Measurements from ENCODE around the gene SLC35B2. TPM values are rescaled to one million over a fixed set of nuclear protein-coding genes. Genes with fewer than 3 reads are reported as not detected.

SLC35B2 gene
- total and polyA plus RNA-seq, 2 donors from 2014 or later: 45.1 to 49.5 TPM

- peak within 1 kb of the TSS; percentile 63 to 74 for H3K27ac ChIP-seq (ENCODE audit: low read depth in 2 of 2, low read length in 2 of 2)
- H3K4me3 ChIP-seq (ENCODE audit: low read length in 3 of 3): peak within 1 kb of the TSS; percentile 36 to 44 (median 43)
- H3K9me3 ChIP-seq (ENCODE audit: control insufficient read depth in 2 of 3, insufficient read depth in 1 of 3, low read length in 3 of 3): no peaks in the 10 kb centered on the region
- H3K27me3 ChIP-seq (ENCODE audit: control insufficient read depth, insufficient read depth, low read length): no peaks in the 10 kb centered on the region
- H3K36me3 ChIP-seq (ENCODE audit: control insufficient read depth in 2 of 3, insufficient read depth in 3 of 3, low read length in 3 of 3): no peaks in the 10 kb centered on the region
- DNase-seq: peak; percentile 82 to 93 (median 85)
- no peak for FAIRE-seq
- H3K4me1 ChIP-seq (ENCODE audit: control insufficient read depth in 2 of 3, insufficient read depth in 2 of 3, low read depth in 1 of 3, low read length in 3 of 3): peaks cover 0 to 30% (median 15%) of the 10 kb centered on the region in 3 donors
- intact Hi-C loops (cut with DNase I): no loop called here
- TF ChIP-seq, protein P1, sequence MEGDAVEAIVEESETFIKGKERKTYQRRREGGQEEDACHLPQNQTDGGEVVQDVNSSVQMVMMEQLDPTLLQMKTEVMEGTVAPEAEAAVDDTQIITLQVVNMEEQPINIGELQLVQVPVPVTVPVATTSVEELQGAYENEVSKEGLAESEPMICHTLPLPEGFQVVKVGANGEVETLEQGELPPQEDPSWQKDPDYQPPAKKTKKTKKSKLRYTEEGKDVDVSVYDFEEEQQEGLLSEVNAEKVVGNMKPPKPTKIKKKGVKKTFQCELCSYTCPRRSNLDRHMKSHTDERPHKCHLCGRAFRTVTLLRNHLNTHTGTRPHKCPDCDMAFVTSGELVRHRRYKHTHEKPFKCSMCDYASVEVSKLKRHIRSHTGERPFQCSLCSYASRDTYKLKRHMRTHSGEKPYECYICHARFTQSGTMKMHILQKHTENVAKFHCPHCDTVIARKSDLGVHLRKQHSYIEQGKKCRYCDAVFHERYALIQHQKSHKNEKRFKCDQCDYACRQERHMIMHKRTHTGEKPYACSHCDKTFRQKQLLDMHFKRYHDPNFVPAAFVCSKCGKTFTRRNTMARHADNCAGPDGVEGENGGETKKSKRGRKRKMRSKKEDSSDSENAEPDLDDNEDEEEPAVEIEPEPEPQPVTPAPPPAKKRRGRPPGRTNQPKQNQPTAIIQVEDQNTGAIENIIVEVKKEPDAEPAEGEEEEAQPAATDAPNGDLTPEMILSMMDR (IDR thresholded peaks at IDR 0.05; ENCODE audit: borderline replicate concordance, extremely low read depth, insufficient read depth): no peak
- peak within 1 kb of the TSS in 2 of 3 donors; percentile 51 to 55 for H3K9ac ChIP-seq (ENCODE audit: low read length in 3 of 3)
Measured at GRCh38 chr6:44223319-44224028, 33.9 kb downstream of the SLC35B2 start, which contains the start of gene SLC29A1. SLC29A1 (plus strand) TSS chr6:44223595; CDS start chr6:44227314, 3,719 bp downstream.

DNA sequence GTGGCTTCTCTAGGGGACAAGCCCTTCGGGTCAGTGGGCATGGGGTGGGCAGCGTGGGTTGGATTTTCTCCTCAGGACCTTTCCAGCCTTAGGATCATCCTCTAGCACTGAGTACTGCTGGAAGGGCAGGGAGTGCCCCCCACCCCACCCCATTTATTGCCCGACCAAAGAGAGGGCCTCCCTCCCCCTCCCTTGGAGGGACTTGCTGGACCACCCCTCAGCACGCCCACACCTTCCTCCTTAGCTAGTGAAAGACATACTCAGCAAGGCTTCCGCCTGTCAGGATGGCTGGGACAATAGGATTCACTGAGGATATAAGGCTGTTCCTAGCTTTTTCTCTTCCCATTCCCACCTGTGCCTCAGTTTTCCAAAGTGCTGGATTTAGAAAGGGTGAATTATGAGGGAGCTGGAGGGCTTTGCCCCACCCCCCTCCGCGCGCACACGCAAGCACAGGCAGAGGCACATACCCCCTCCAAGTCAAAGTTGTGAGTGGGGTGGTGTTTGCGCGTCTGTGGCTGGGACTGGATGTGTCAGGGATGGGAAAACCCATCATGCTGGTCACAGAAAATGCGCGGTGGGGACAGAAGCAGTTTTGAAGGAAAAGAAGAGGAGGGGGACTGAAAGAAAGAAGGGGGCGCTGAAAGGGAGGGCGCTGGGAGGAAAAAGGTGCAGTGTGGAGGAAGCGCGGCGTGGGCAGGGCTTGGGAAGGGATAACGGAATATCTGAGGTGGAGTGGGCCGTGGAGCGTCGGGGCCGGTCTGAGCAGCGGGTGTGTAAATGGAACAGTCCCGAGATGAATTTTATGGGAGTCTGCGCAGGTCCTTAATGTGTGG is 34.6 kb downstream of the SLC35B2 start:
- Histone ChIP-seq H3K4me3 (ENCODE audit: low read length in 3 of 3) (peak overlapping the region in 2 of 3 donors; percentile 30 to 39), H3K9me3 (ENCODE audit: control insufficient read depth in 2 of 3, insufficient read depth in 1 of 3, low read length in 3 of 3) (no peaks in the 10 kb centered on the region), H3K27ac (ENCODE audit: low read depth in 2 of 2, low read length in 2 of 2) (peak overlapping the region; percentile 63 to 74), H3K36me3 (ENCODE audit: control insufficient read depth in 2 of 3, insufficient read depth in 3 of 3, low read length in 3 of 3) (no peaks in the 10 kb centered on the region), H3K27me3 (ENCODE audit: control insufficient read depth, insufficient read depth, low read length) (no peaks in the 10 kb centered on the region), H3K9ac (ENCODE audit: low read length in 3 of 3) (peak overlapping the region in 2 of 3 donors; percentile 51 to 55), H3K4me1 (ENCODE audit: control insufficient read depth in 2 of 3, insufficient read depth in 2 of 3, low read depth in 1 of 3, low read length in 3 of 3) (peaks cover 0 to 35% (median 16%) of the 10 kb centered on the region in 3 donors)
- FAIRE-seq: no peak
- TF ChIP-seq, protein P1 (IDR thresholded peaks at IDR 0.05; ENCODE audit: borderline replicate concordance, extremely low read depth, insufficient read depth): no peak
- intact Hi-C loops (cut with DNase I): no loop called here
- DNase-seq: peak in 2 of 5 donors; percentile 39 to 65

DNA sequence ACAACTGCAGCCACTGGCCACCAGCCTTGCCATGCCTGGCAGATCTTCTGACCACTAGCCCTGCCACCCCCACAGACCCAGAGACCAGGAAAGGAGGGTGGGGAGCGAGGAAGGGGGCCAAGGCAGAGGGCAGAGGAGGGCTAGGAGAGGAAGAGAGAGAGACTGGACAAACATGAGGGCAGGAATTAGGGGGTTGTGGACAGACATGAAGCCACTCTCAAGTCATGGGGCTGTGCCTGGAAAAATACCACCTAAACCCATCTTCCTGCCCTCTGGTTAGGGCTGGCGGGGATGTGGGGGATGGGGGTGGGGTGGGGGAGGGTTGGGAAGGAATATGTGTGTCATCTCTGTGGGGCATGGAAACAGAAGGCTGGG is 35.4 kb downstream of the SLC35B2 start:
- no peak for FAIRE-seq
- intact Hi-C loops (cut with DNase I): no loop called here

More for the DNA sequence above, 35.4 kb downstream of the SLC35B2 start:
- Histone ChIP-seq H3K9me3 (ENCODE audit: control insufficient read depth in 2 of 3, insufficient read depth in 1 of 3, low read length in 3 of 3) (no peaks in the 10 kb centered on the region), H3K4me1 (ENCODE audit: control insufficient read depth in 2 of 3, insufficient read depth in 2 of 3, low read depth in 1 of 3, low read length in 3 of 3) (peaks cover 0 to 38% (median 14%) of the 10 kb centered on the region in 3 donors), H3K27ac (ENCODE audit: low read depth in 2 of 2, low read length in 2 of 2) (peak overlapping the region; percentile 86 to 91), H3K36me3 (ENCODE audit: control insufficient read depth in 2 of 3, insufficient read depth in 3 of 3, low read length in 3 of 3) (no peaks in the 10 kb centered on the region), H3K9ac (ENCODE audit: low read length in 3 of 3) (peak overlapping the region in 1 of 3 donors; percentile 3), H3K27me3 (ENCODE audit: control insufficient read depth, insufficient read depth, low read length) (no peaks in the 10 kb centered on the region), H3K4me3 (ENCODE audit: low read length in 3 of 3) (no peak overlapping the region)
- TF ChIP-seq, protein P1 (IDR thresholded peaks at IDR 0.05; ENCODE audit: borderline replicate concordance, extremely low read depth, insufficient read depth): no peak
- no peak for DNase-seq
